MM.1S (cell line): Measurements from ENCODE around the gene PPP1R12A.

Experiments used
- CTCF ChIP-seq: fragments of 300-600 bp; sonication (generic); IDR thresholded peaks from 2 replicates; pipeline ENCODE4 v1.5.1; 2016; ENCODE audit warnings: antibody characterized with exemption, low read length, mixed read lengths
- EZH2 ChIP-seq: fragments of 300-600 bp; sonication (generic); optimal IDR thresholded peaks from 2 replicates; pipeline ENCODE3; 2017; ENCODE audit warnings: low read depth, mild to moderate bottlenecking, antibody characterized with exemption, low read length, mixed read lengths

DNA sequence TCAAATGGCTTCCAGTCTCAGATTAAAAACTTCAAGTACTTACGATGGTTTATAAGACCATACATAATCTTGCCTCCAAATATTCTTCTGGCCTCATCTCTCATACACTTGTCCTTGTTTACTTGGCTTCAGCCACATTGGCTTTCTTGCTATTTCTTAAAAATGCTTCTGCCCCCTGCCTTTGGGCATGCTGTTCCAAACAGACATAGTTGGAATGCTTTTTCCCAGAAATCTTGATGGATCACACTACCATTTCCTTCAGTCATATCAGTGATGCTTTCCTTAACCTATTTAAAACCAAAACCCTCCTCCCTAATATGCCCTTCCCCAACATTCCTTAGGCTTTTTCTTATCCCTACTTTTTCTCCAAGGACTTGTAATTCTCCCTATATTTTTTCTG is 169.7 kb downstream of the PPP1R12A start:
- no peak for TF ChIP-seq CTCF
- TF ChIP-seq EZH2: no peak
